Suprapubic skin (tissue), 3 donors: Measurements from ENCODE around the gene FOXN3.

ENCODE experiments used
- CTCF ChIP-seq, 2 donors: fragments of 200-600 bp in 1 of 2; fragments of 450-650 bp in 1 of 2; sonication (generic) in 1 of 2; IDR thresholded peaks; one replicate each; pipeline ENCODE4 v1.5.1; 2016 to 2019; ENCODE audit warnings: antibody characterized with exemption in 2 of 2, mild to moderate bottlenecking in 1 of 2, moderate library complexity in 1 of 2
- POLR2A ChIP-seq, 2 donors: fragments of 450-650 bp; IDR thresholded peaks; one replicate each; pipeline ENCODE4 v1.6.1; 2017; ENCODE audit warnings: antibody characterized with exemption in 2 of 2, mild to moderate bottlenecking in 2 of 2, moderate library complexity in 2 of 2

DNA sequence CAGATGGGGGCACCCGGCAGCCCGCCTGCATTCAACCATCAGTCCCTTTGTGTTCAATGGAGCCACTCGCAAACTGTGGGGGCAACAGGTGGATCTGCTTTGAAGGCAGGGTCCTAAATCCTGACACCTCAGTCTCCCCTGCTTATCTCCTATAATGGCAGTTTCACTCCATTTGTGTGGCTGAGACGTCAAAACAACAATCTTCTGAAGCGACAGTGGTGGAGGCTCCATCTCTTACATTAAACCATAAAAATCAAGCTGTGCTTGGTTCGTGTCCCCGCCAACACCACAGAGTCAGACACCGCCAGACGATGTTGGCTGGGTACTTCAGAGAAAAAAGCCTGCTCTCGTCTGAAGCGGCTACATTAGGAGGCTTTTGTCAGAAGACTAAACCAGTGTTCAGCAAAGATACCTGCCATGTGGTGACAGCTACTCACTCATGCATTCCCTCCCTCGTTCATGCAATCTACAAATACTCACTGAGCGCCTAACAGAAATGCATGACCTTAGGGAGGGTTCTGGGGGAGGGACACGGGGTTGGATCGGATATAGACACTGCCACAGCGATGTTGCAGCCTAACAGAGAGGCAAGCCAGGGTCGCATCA lies 253.9 kb downstream of the FOXN3 start:
- TF ChIP-seq CTCF (IDR thresholded peaks at IDR 0.05): no peak
- TF ChIP-seq POLR2A (IDR thresholded peaks at IDR 0.05): no peak
